Activated CD8-positive, alpha-beta T cell treated with anti-CD3 and anti-CD28 coated beads for 36 hours (primary cell): ENCODE data around the gene SOCS4. TPM values are rescaled to one million over a fixed set of nuclear protein-coding genes. Genes with fewer than 3 reads are reported as not detected.
"Not testable (repeated sequence)": the region's sequence is repeated elsewhere in the genome, so short reads cannot be mapped to it uniquely, and the experiment has no call there.

Experiments used
- ATAC-seq: fragments of 200-7000 bp; cut with Tn5 transposase; one replicate; pipeline ENCODE4 v1.10.0; 2021; ENCODE audit warnings: mild to moderate bottlenecking, moderate library complexity
- CTCF ChIA-PET: fragments of 350-600 bp; sonication (Branson Sonifier 250); formaldehyde crosslinking; loops from one replicate; lab custom pipeline; 2021; ENCODE audit warnings: antibody characterized with exemption; lab: Charles Lee
- POLR2A ChIA-PET: fragments of 350-600 bp; sonication (Branson Sonifier 250); formaldehyde crosslinking; loops from one replicate; lab custom pipeline; 2021; ENCODE audit warnings: antibody characterized with exemption; lab: Charles Lee
- DNase-seq: peaks from one replicate; pipeline ENCODE4 v3.0.0-alpha.2; 2020
- H3K27ac Mint-ChIP-seq: one replicate; pipeline ENCODE4 v1.8.0; 2021; ENCODE audit warnings: mild to moderate bottlenecking, mixed read lengths
- H3K27me3 Mint-ChIP-seq: one replicate; pipeline ENCODE4 v1.8.0; 2021; ENCODE audit warnings: mixed read lengths
- H3K36me3 Mint-ChIP-seq: one replicate; pipeline ENCODE4 v1.8.0; 2021; ENCODE audit warnings: low read depth, mixed read lengths
- H3K4me1 Mint-ChIP-seq: one replicate; pipeline ENCODE4 v1.8.0; 2021; ENCODE audit warnings: low read depth, mixed read lengths
- H3K4me3 Mint-ChIP-seq: one replicate; pipeline ENCODE4 v1.8.0; 2021; ENCODE audit warnings: mild to moderate bottlenecking, moderate library complexity, mixed read lengths
- H3K9me3 Mint-ChIP-seq: one replicate; pipeline ENCODE4 v1.8.0; 2021; ENCODE audit warnings: mixed read lengths
- intact Hi-C: fragments of 100-400 bp; cut with micrococcal nuclease; formaldehyde crosslinking; loops from one replicate; pipeline ENCODE4 v1.10.0; 2022
- total RNA-seq, 2 experiments: library from RNA; stranded (reverse); gene quantifications; one replicate each; pipeline ENCODE4 v1.2.3, GENCODE V29; 2021
- TF ChIP-seq, protein P1 (sequence below): fragments of 200-600 bp; IDR thresholded peaks from one replicate; pipeline ENCODE4 v1.8.0; 2022; ENCODE audit warnings: antibody characterized with exemption, mild to moderate bottlenecking

The SOCS4 gene
- total RNA-seq, 2 experiments from 2014 or later, result 19.8 to 20.8 TPM

DNA sequence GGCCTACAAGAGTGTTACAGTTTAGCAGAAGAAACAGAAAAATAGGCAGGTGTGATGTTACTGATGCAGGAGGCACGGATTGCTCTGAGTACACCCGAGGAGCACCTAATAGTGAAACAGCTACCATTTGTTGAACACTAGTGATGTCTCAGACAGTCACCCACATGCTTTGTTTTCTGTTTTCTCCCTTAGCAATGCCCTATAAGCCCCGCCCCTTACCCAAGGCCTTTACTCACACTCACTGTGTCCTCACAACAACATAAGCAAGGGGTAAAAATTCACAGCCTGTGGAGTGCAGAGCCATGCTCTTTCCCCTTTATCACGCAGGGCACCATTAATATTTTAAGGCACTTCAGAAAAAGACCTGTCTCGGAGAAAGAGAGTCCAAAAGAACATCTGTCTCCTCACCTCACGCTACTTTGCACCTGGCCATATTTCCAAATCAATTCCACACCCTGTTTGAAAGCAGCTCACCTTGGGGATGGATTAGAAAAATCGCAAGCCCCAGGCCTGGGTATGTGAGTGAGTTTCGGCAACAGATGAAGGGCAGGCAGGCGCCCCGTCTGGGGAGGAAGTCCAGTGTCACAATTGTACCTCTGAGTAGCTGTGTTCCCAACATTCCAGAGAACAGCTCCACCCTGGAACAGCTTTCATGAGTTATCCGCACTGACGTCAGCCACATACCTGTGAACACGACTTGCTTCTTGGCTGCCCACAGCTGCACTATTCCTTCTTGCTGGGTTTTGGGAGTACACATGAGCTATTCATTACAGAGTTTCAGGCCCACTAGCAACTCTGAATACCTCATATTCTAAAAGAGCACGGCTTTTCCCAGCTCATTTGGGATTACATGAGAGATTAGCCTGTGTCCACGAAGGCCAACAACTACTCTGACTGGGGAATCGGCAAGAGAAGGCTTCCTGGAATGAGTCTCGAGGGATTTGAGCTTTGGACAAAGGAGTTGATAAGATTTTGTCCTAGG, 50.4 kb downstream of the SOCS4 start:
- H3K4me3 Mint-ChIP-seq, result no peak overlapping the region
- POLR2A ChIA-PET, result interaction anchor here (0.6 to 1.3 kb wide), 3 partner anchors 9 to 745 kb away, joined by 3 to 5 read pairs (median 3); no protein-coding TSS in a partner anchor
- H3K9me3 Mint-ChIP-seq, result no peaks in the 10 kb centered on the region
- H3K4me1 Mint-ChIP-seq, result peaks cover 12% of the 10 kb centered on the region
- H3K27me3 Mint-ChIP-seq, result no peaks in the 10 kb centered on the region
- no peaks in the 10 kb centered on the region for H3K36me3 Mint-ChIP-seq
- ATAC-seq (peak; percentile 78), DNase-seq (peak; percentile 27)
- no peak overlapping the region for H3K27ac Mint-ChIP-seq
- TF ChIP-seq, protein P1, sequence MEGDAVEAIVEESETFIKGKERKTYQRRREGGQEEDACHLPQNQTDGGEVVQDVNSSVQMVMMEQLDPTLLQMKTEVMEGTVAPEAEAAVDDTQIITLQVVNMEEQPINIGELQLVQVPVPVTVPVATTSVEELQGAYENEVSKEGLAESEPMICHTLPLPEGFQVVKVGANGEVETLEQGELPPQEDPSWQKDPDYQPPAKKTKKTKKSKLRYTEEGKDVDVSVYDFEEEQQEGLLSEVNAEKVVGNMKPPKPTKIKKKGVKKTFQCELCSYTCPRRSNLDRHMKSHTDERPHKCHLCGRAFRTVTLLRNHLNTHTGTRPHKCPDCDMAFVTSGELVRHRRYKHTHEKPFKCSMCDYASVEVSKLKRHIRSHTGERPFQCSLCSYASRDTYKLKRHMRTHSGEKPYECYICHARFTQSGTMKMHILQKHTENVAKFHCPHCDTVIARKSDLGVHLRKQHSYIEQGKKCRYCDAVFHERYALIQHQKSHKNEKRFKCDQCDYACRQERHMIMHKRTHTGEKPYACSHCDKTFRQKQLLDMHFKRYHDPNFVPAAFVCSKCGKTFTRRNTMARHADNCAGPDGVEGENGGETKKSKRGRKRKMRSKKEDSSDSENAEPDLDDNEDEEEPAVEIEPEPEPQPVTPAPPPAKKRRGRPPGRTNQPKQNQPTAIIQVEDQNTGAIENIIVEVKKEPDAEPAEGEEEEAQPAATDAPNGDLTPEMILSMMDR, result no peak
- intact Hi-C loops, result no loop called here
- CTCF ChIA-PET, result interaction anchor here (0.7 to 3.8 kb wide), 6 partner anchors 11 to 193 kb away, joined by 3 to 19 read pairs (median 4); partner anchors contain the start of gene MAPK1IP1L

DNA sequence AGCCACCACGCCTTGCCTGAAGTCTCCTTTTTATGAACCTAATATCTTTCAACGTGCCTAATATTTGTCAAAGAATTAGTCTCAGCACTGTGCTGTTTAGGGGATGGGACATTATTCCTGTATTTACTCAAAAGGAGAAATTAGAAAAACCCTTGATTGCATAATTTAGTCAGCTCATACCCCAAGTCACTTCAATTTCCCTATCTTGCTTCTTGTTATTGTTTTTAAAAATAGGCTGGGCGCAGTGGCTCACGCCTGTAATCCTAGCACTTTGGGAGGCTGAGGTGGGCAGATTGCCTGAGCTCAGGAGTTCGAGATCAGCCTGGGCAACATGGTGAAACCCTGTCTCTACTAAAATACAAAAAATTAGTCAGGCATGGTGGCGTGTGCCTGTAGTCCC, 52.9 kb downstream of the SOCS4 start:
- H3K27me3 Mint-ChIP-seq, intact Hi-C loops, H3K36me3 Mint-ChIP-seq, H3K27ac Mint-ChIP-seq, ATAC-seq, H3K4me1 Mint-ChIP-seq, H3K4me3 Mint-ChIP-seq, H3K9me3 Mint-ChIP-seq, DNase-seq: not testable (repeated sequence)
- CTCF ChIA-PET, result interaction anchor here (1.0 to 3.8 kb wide), 3 partner anchors 28 to 153 kb away, joined by 3 to 19 read pairs (median 4); partner anchors contain the start of gene MAPK1IP1L
- POLR2A ChIA-PET, result interaction anchor here (0.8 to 1.1 kb wide), 2 partner anchors 20 to 80 kb away, joined by 3 to 4 read pairs; no protein-coding TSS in a partner anchor

DNA sequence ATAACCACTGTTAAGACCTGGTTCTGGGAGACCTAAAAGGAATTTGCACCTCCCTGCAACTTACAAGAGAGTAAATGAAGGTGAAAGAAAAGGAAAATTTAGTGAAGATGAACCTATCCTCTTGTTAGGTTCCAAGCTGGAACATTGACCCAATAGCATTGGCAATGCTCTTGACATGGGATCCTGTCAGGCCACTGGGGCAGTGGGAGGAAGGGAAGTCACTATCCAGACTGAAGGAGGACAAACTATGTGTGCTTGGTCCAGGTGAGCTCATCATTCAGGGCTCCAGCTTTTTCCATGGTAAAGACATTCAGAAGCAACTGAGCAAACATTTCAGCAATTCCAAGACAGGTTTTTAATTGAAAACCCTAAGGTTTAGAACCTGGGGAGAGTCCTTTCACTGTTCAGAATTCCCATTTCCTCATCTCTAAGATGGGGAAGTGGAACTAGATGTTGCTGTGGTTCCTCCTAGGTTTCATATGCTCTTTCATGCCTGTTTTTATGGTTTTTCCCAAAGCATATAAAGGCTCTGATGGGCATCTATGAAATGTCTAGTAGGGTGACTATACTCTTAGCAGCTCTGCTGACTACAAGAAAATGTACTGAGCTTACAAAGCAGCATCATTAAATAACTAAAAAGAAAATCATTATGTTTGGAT, 57.5 kb downstream of the SOCS4 start:
- DNase-seq (no peak), ATAC-seq (no peak)
- H3K4me1 Mint-ChIP-seq, result no peaks in the 10 kb centered on the region
- intact Hi-C loops, result no loop called here
- no peak overlapping the region for H3K27ac Mint-ChIP-seq
- H3K4me3 Mint-ChIP-seq, result no peak overlapping the region
- no peaks in the 10 kb centered on the region for H3K36me3 Mint-ChIP-seq
- H3K27me3 Mint-ChIP-seq, result no peaks in the 10 kb centered on the region
- CTCF ChIA-PET, result interaction anchor here (0.6 to 1.4 kb wide), 2 partner anchors 76 to 236 kb away, joined by 3 to 6 read pairs; no protein-coding TSS in a partner anchor
- TF ChIP-seq, protein P1, result no peak
- no peaks in the 10 kb centered on the region for H3K9me3 Mint-ChIP-seq
- POLR2A ChIA-PET, result interaction anchor here (1.0 kb wide), 1 partner anchor 9 kb away, joined by 3 read pairs; no protein-coding TSS in a partner anchor

DNA sequence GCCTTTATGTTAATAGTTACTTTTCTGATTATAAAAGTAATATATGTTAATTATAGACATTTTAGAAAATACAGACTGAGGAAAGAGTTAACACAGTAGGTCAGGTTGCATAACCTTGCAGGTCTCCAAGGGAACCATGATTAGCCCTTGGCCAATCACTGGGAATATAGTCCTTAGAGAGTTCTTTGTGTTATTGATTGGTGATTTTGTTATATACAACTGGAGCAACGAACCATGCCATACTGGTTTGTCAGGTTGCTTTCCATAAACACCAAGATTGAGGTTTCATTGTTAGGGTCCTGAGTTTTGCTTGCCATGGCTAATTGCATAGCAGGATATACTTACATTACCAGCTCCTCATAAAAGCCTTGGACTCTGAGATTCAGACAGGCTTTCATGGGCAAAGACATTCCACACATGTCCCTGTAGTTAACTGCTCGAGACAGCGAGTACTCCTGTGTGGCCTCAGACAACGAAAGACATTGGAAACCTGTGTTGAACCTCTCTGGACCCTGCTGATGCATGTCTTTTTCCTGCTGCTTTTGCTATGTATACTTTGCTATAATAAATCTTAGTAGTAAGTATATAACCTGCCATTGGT, 58.1 kb downstream of the SOCS4 start:
- TF ChIP-seq, protein P1, result no peak
- ATAC-seq (no peak), DNase-seq (no peak)
- ChIA-PET CTCF (interaction anchor here (1.4 kb wide), 1 partner anchor 76 kb away, joined by 6 read pairs; no protein-coding TSS in a partner anchor), POLR2A (interaction anchor here (1.0 kb wide), 1 partner anchor 10 kb away, joined by 3 read pairs; no protein-coding TSS in a partner anchor)
- Mint-ChIP-seq H3K36me3 (no peaks in the 10 kb centered on the region), H3K4me3 (no peak overlapping the region), H3K27me3 (no peaks in the 10 kb centered on the region), H3K4me1 (no peaks in the 10 kb centered on the region), H3K9me3 (no peaks in the 10 kb centered on the region), H3K27ac (no peak overlapping the region)
- intact Hi-C loops, result no loop called here

DNA sequence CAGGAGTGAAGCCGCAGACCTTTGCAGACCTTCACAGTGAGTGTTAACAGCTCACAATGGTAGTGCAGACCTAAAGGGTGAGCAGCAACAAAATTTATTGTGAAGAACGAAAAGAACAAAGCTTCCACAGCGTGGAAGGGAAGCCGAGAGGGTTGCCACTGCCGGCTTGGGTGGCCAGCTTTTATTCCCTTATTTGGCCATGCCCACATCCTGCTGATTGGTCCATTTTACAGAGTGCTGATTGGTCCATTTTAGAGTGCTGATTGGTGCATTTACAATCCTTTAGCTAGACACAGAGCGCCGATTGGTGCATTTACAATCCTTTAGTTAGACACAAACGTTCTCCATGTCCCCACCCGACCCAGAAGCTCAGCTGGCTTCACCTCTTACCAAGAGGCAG, 59.9 kb downstream of the SOCS4 start:
- ChIA-PET CTCF (interaction anchor here (1.0 to 4.6 kb wide), 2 partner anchors 30 to 73 kb away, joined by 3 to 43 read pairs; no protein-coding TSS in a partner anchor), POLR2A (no interaction called here)
- ATAC-seq, result no peak
- Mint-ChIP-seq H3K27ac (no peak overlapping the region), H3K36me3 (no peaks in the 10 kb centered on the region), H3K4me1 (no peaks in the 10 kb centered on the region), H3K9me3 (no peaks in the 10 kb centered on the region), H3K4me3 (no peak overlapping the region), H3K27me3 (no peaks in the 10 kb centered on the region)
- TF ChIP-seq, protein P1, result no peak
- DNase-seq, result no peak
- intact Hi-C loops, result no loop called here
